B cell (primary cell): ENCODE measurements around the gene CMPK1. TPM values are rescaled to one million over a fixed set of nuclear protein-coding genes. Genes with fewer than 3 reads are reported as not detected.
"Not testable (repeated sequence)": the region's sequence is repeated elsewhere in the genome, so short reads cannot be mapped to it uniquely, and the experiment has no call there.

Experiments
- ATAC-seq: fragments of 200-7000 bp; cut with Tn5 transposase; one replicate; pipeline ENCODE4 v1.10.0; 2021; ENCODE audit warnings: low read depth, mild to moderate bottlenecking, moderate number of reproducible peaks, moderate library complexity
- CTCF ChIA-PET: fragments of 350-600 bp; sonication (Branson Sonifier 250); formaldehyde crosslinking; loops from one replicate; lab custom pipeline; 2021; ENCODE audit warnings: antibody characterized with exemption, inconsistent platforms; lab: Charles Lee
- POLR2A ChIA-PET: fragments of 350-600 bp; sonication (Branson Sonifier 250); formaldehyde crosslinking; loops from one replicate; lab custom pipeline; 2021; ENCODE audit warnings: antibody characterized with exemption; lab: Charles Lee
- DNase-seq: peaks from one replicate; pipeline ENCODE4 v3.0.0; 2013
- H2AFZ ChIP-seq: 2 replicates; pipeline ENCODE4 v1.6.1; 2012; ENCODE audit warnings: mild to moderate bottlenecking, low read depth, low read length; ENCODE audit not compliant: insufficient read depth, poor library complexity, severe bottlenecking
- H3K27ac ChIP-seq, 2 donors: 1 replicate in 1 of 2; 2 replicates in 1 of 2; pipeline ENCODE4 v1.5.1; 2012 to 2013; ENCODE audit warnings: low read length in 2 of 2, mild to moderate bottlenecking in 2 of 2, moderate library complexity in 1 of 2
- H3K27me3 ChIP-seq, 4 experiments: fragments of 200-600 bp in 1 of 4; sonication (generic) in 1 of 4; replicated peaks in 1 of 4; 1 replicate in 2 of 4; 2 replicates in 2 of 4; pipeline versions ENCODE4 v1.6.1 to v1.7.0; 2013 to 2016; ENCODE audit warnings: low read length in 3 of 4, mild to moderate bottlenecking in 2 of 4, mixed read lengths in 1 of 4, moderate library complexity in 1 of 4; ENCODE audit not compliant: insufficient read depth in 4 of 4, control insufficient read depth in 3 of 4; ENCODE audit errors: control extremely low read depth in 1 of 4
- H3K36me3 ChIP-seq, 2 experiments: replicated peaks in 1 of 2; 1 replicate in 1 of 2; 2 replicates in 1 of 2; pipeline versions ENCODE4 v1.6.1 to v1.7.1; 2013; ENCODE audit warnings: low read length in 1 of 2; ENCODE audit not compliant: insufficient read depth in 2 of 2, control insufficient read depth in 1 of 2; ENCODE audit errors: control extremely low read depth in 1 of 2, extremely low read depth in 1 of 2
- H3K4me1 ChIP-seq, 2 donors: fragments of 200-600 bp in 1 of 2; sonication (generic) in 1 of 2; 1 replicate in 1 of 2; 2 replicates in 1 of 2; pipeline versions ENCODE4 v1.5.1 to v1.6.1; 2013 to 2017; ENCODE audit warnings: low read length in 2 of 2; ENCODE audit not compliant: control insufficient read depth in 2 of 2, insufficient read depth in 2 of 2
- H3K4me2 ChIP-seq: replicated peaks from 2 replicates; pipeline ENCODE3; 2012; ENCODE audit warnings: mild to moderate bottlenecking, low read depth, low read length; ENCODE audit not compliant: poor library complexity, severe bottlenecking
- H3K4me3 ChIP-seq, 5 experiments: fragments of 200-600 bp in 1 of 5; sonication (generic) in 1 of 5; 1 replicate in 3 of 5; 2 replicates in 2 of 5; pipeline versions ENCODE4 v1.5.1 to v1.7.0; 2011 to 2016; ENCODE audit warnings: low read length in 4 of 5, mild to moderate bottlenecking in 4 of 5, low read depth in 2 of 5, control low read depth in 1 of 5, moderate library complexity in 1 of 5; ENCODE audit not compliant: insufficient read depth in 1 of 5; ENCODE audit errors: control extremely low read depth in 1 of 5, extremely low read depth in 1 of 5
- H3K79me2 ChIP-seq: fragments of 200-600 bp; sonication (generic); one replicate; pipeline ENCODE4 v1.6.0; 2016; ENCODE audit warnings: low read length; ENCODE audit not compliant: control insufficient read depth, insufficient read depth
- H3K9ac ChIP-seq: fragments of 200-600 bp; sonication (generic); 2 replicates; pipeline ENCODE4 v1.6.1; 2017; ENCODE audit warnings: mild to moderate bottlenecking, low read length, moderate library complexity
- H3K9me3 ChIP-seq, 3 donors: one replicate each; pipeline versions ENCODE4 v1.6.1 to v1.7.1; 2013; ENCODE audit warnings: low read length in 2 of 3; ENCODE audit not compliant: control insufficient read depth in 2 of 3, insufficient read depth in 1 of 3; ENCODE audit errors: control extremely low read depth in 1 of 3
- H4K20me1 ChIP-seq: 2 replicates; pipeline ENCODE4 v1.6.0; 2012; ENCODE audit warnings: mild to moderate bottlenecking, low read length; ENCODE audit not compliant: insufficient read depth, control insufficient read depth, poor library complexity, severe bottlenecking
- H3K27ac Mint-ChIP-seq: one replicate; pipeline ENCODE4 v1.8.0; 2021; ENCODE audit warnings: mixed read lengths
- H3K27me3 Mint-ChIP-seq: one replicate; pipeline ENCODE4 v1.8.0; 2021; ENCODE audit warnings: mixed read lengths
- H3K4me1 Mint-ChIP-seq: one replicate; pipeline ENCODE4 v1.8.0; 2021; ENCODE audit warnings: mixed read lengths
- H3K4me3 Mint-ChIP-seq: one replicate; pipeline ENCODE4 v1.8.0; 2021; ENCODE audit warnings: mixed read lengths
- H3K9me3 Mint-ChIP-seq: one replicate; pipeline ENCODE4 v1.8.0; 2022; ENCODE audit warnings: mixed read lengths; ENCODE audit not compliant: insufficient read depth
- EZH2 ChIP-seq: IDR thresholded peaks from 2 replicates; pipeline ENCODE4 v1.6.1; 2012; ENCODE audit warnings: borderline replicate concordance, low read depth, mild to moderate bottlenecking, moderate library complexity, low read length; ENCODE audit not compliant: insufficient read depth, poor library complexity, severe bottlenecking
- WGBS: methylation state at CpG from one replicate; pipeline ENCODE4 v1.1.5; 2013; ENCODE audit warnings: missing lambda C conversion rate; ENCODE audit not compliant: insufficient coverage; 5-methylcytosine and 5-hydroxymethylcytosine counted together
- intact Hi-C: fragments of 100-400 bp; cut with micrococcal nuclease; formaldehyde crosslinking; loops from one replicate; pipeline ENCODE4 v1.10.0; 2022
- polyA plus RNA-seq: library from polyadenylated mRNA; depleted of rRNA; stranded (reverse); fragments of >200 nt; gene quantifications from 2 replicates; pipeline ENCODE4 v1.2.3, GENCODE V29; 2012
- total RNA-seq, 2 donors: library from RNA; stranded (reverse); fragments of 120-200 nt in 1 of 2; gene quantifications; 1 replicate in 1 of 2; 2 replicates in 1 of 2; pipeline versions ENCODE4 v1.2.3 to v1.2.4, GENCODE V29; 2013 to 2022
- TF ChIP-seq, protein P1 (sequence below): fragments of 200-600 bp; IDR thresholded peaks from one replicate; pipeline ENCODE4 v1.8.0; 2022; ENCODE audit warnings: antibody characterized with exemption, mild to moderate bottlenecking

The CMPK1 gene
- total and polyA plus RNA-seq, 2 donors (not counting 1 experiment from before 2014, with no cell fraction given): 16.8 to 97.4 TPM

DNA sequence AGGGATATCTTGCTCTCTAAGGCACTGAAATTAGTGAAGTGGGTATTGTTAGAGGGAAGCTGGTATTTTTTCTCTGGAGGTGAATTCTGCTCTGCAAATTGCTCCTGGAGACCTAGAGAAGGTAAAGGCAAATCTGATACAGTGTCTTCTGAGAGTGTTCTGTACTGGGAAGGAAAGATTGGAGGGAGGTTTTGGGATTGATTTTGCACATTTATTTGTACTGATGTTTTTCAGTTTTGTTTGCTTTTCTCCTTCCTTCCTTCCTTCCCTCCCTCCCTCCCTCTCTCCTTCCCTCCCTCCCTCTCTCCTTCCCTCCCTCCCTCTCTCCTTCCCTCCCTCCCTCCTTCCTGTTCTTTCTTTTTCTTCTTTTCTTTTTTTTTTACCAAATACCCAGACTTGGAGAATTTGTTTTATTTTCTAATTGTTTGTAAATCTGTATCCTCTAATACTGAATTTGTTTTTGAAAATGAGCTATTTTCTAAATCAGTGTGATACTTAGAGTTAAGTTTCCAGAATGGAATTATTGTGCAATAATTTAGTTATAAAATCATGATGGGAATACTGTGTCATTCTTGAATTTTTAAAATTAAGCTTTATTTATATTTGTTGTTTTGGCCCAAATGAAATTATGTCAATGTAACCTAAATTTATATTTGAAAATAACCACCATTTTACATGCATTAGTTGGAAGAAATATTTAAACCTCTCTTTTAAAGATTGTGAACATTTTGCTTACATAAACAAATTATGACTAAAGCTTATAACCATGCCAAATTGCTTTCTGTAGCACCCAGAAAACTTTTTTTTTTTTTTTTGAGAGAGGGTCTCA lies 4.9 kb downstream of the CMPK1 start:
- H3K9me3 ChIP-seq: no peaks in the 10 kb centered on the region
- no peak overlapping the region for H3K4me2 ChIP-seq
- no peak overlapping the region for H3K27ac ChIP-seq
- Mint-ChIP-seq H3K9me3 (no peaks in the 10 kb centered on the region), H3K4me3 (no peak overlapping the region), H3K4me1 (peaks cover 20% of the 10 kb centered on the region), H3K27me3 (no peaks in the 10 kb centered on the region), H3K27ac (no peak overlapping the region)
- no peaks in the 10 kb centered on the region for H3K27me3 ChIP-seq
- no peak overlapping the region for H2AFZ ChIP-seq
- H3K9ac ChIP-seq: no peak overlapping the region
- peaks cover 6 to 10% of the 10 kb centered on the region in 2 donors for H3K4me1 ChIP-seq
- TF ChIP-seq, protein P1, sequence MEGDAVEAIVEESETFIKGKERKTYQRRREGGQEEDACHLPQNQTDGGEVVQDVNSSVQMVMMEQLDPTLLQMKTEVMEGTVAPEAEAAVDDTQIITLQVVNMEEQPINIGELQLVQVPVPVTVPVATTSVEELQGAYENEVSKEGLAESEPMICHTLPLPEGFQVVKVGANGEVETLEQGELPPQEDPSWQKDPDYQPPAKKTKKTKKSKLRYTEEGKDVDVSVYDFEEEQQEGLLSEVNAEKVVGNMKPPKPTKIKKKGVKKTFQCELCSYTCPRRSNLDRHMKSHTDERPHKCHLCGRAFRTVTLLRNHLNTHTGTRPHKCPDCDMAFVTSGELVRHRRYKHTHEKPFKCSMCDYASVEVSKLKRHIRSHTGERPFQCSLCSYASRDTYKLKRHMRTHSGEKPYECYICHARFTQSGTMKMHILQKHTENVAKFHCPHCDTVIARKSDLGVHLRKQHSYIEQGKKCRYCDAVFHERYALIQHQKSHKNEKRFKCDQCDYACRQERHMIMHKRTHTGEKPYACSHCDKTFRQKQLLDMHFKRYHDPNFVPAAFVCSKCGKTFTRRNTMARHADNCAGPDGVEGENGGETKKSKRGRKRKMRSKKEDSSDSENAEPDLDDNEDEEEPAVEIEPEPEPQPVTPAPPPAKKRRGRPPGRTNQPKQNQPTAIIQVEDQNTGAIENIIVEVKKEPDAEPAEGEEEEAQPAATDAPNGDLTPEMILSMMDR: no peak
- no peak for TF ChIP-seq EZH2
- DNase-seq (no peak), ATAC-seq (no peak)
- H3K4me3 ChIP-seq: no peak overlapping the region
- H3K79me2 ChIP-seq: peaks cover 77% of the 10 kb centered on the region
- POLR2A ChIA-PET: no interaction called here
- peaks cover 44% of the 10 kb centered on the region for H4K20me1 ChIP-seq
- CTCF ChIA-PET: interaction anchor here (0.6 to 1.3 kb wide), 4 partner anchors 20 to 148 kb away, joined by 3 to 4 read pairs (median 3); partner anchors contain the start of gene PDZK1IP1
- intact Hi-C loops: loop anchor here (10.0 kb wide), 1 partner anchor 624 kb away; the partner anchor contains the start of gene EFCAB14
- H3K36me3 ChIP-seq: no peaks in the 10 kb centered on the region

DNA sequence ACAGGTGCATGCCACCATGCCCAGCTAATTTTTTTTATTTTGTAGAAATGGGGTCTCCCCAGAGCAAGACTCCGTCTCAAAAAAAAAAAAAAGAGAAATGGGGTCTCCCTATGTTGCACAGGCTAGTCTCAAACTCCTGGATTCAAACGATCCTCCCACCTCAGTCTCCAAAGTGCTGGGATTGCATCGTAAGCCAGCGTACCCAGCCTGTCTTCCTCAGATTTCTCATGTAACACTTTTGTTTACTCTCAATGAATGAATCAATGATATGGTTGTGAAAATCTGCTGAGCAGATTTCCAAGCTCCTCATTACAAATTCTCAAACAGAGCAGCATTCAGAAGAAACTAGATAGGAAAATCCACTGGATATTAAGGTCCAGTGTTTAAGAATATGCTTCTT lies 6.6 kb downstream of the CMPK1 start:
- Histone ChIP-seq H4K20me1 (peaks cover 36% of the 10 kb centered on the region), H3K79me2 (peaks cover 80% of the 10 kb centered on the region), H3K36me3 (peaks cover 0 to 5% of the 10 kb centered on the region in 2 experiments), H3K9me3 (no peaks in the 10 kb centered on the region), H3K4me3 (no peak overlapping the region), H3K27ac (no peak overlapping the region), H3K4me1 (peaks cover 0 to 2% of the 10 kb centered on the region in 2 donors), H3K4me2 (no peak overlapping the region), H2AFZ (no peak overlapping the region), H3K9ac (no peak overlapping the region), H3K27me3 (no peaks in the 10 kb centered on the region)
- WGBS: 83% methylated on average over 1 of the region's 4 CpGs
- Mint-ChIP-seq H3K27ac (no peak overlapping the region), H3K4me1 (peaks cover 11% of the 10 kb centered on the region), H3K4me3 (no peak overlapping the region), H3K9me3 (no peaks in the 10 kb centered on the region), H3K27me3 (no peaks in the 10 kb centered on the region)
- TF ChIP-seq, protein P1: no peak
- TF ChIP-seq EZH2: no peak
- intact Hi-C loops: no loop called here
- POLR2A ChIA-PET: no interaction called here
- CTCF ChIA-PET: no interaction called here
- no peak for DNase-seq
- ATAC-seq: no peak

DNA sequence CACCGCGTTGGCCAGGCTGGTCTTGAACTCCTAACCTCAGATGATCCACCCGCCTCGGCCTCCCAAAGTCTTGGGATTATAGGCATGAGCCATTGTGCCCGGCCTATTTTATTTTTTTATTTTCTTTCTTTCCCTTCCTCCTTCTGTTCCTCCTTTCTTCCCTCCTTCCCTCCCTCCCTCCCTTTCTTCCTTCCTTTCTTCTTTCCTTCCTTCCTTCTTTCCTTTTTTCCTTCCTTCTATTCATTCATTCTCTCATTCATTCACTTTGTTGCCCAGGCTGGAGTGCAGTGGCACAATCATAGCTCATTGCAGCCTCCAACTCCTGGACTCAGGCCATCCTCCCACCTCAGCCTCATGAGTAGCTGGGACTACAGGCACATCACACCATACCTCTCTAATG lies 13.4 kb downstream of the CMPK1 start:
- H3K27me3 ChIP-seq, POLR2A ChIA-PET, H3K27ac Mint-ChIP-seq, ATAC-seq, H3K27ac ChIP-seq, CTCF ChIA-PET, H3K36me3 ChIP-seq, H3K9me3 Mint-ChIP-seq, DNase-seq, H3K9ac ChIP-seq, H3K4me3 Mint-ChIP-seq, H3K4me2 ChIP-seq, H3K9me3 ChIP-seq, H3K4me3 ChIP-seq, H2AFZ ChIP-seq, H3K4me1 ChIP-seq, H3K4me1 Mint-ChIP-seq, H3K27me3 Mint-ChIP-seq, intact Hi-C loops: not testable (repeated sequence)
- Histone ChIP-seq H4K20me1 (peaks cover 44% of the 10 kb centered on the region), H3K79me2 (peaks cover 84% of the 10 kb centered on the region)
- 100% methylated on average over 4 of the region's 5 CpGs for WGBS
